Vagina (tissue), 2 donors: ENCODE results near the gene HES7. TPM values are rescaled to one million over a fixed set of nuclear protein-coding genes. Genes with fewer than 3 reads are reported as not detected.
"Not testable (repeated sequence)": the region's sequence is repeated elsewhere in the genome, so short reads cannot be mapped to it uniquely, and the experiment has no call there.

Experiments used
- DNase-seq, 2 donors: peaks; one replicate each; pipeline ENCODE4 v3.0.0-alpha.2; 2017; ENCODE audit errors: extremely low spot score in 2 of 2
- H3K27ac ChIP-seq: fragments of 200-600 bp; sonication (generic); one replicate; pipeline ENCODE4 v1.5.1; 2019
- H3K27me3 ChIP-seq: fragments of 200-600 bp; sonication (generic); one replicate; pipeline ENCODE4 v1.5.1; 2019
- H3K36me3 ChIP-seq, 2 donors: fragments of 200-600 bp; sonication (generic); one replicate each; pipeline ENCODE4 v1.5.1; 2017 to 2019
- H3K4me1 ChIP-seq: fragments of 200-600 bp; sonication (generic); one replicate; pipeline ENCODE4 v1.5.1; 2019
- H3K4me3 ChIP-seq, 2 donors: fragments of 200-600 bp; sonication (generic); 1 replicate in 1 of 2; 2 replicates in 1 of 2; pipeline ENCODE4 v1.5.1; 2016 to 2019
- H3K9me3 ChIP-seq: fragments of 200-600 bp; sonication (generic); one replicate; pipeline ENCODE4 v1.5.1; 2019
- CTCF ChIP-seq, 3 experiments: fragments of 450-650 bp in 2 of 3; fragments of 200-600 bp in 1 of 3; sonication (generic) in 1 of 3; IDR thresholded peaks; one replicate each; pipeline ENCODE4 v1.5.1; 2017 to 2019; ENCODE audit warnings: antibody characterized with exemption in 3 of 3, mild to moderate bottlenecking in 2 of 3, moderate library complexity in 2 of 3
- POLR2A ChIP-seq, 2 donors: fragments of 450-650 bp; IDR thresholded peaks; one replicate each; pipeline ENCODE4 v1.6.1; 2017; ENCODE audit warnings: antibody characterized with exemption in 2 of 2, mild to moderate bottlenecking in 2 of 2, moderate library complexity in 2 of 2
- POLR2AphosphoS5 ChIP-seq, 2 donors: sonication (generic); formaldehyde crosslinking; IDR thresholded peaks; one replicate each; pipeline ENCODE4 v1.9.0; 2017; ENCODE audit warnings: antibody characterized with exemption in 2 of 2, mild to moderate bottlenecking in 2 of 2, low read depth in 1 of 2; ENCODE audit not compliant: insufficient read depth in 1 of 2
- intact Hi-C: fragments of 100-400 bp; cut with DNase I; formaldehyde crosslinking; loops from one replicate; pipeline ENCODE4 v1.15.1; 2023
- total RNA-seq: library from RNA; depleted of rRNA; stranded (reverse); fragments of >200 nt; gene quantifications from one replicate; pipeline ENCODE4 v1.2.3, GENCODE V29; 2016

HES7 gene
- not detected for total RNA-seq

- no peak for DNase-seq
- no peak for TF ChIP-seq CTCF (IDR thresholded peaks at IDR 0.05)
- TF ChIP-seq POLR2A (IDR thresholded peaks at IDR 0.05) = no peak
- no peaks in the 10 kb centered on the region for H3K27me3 ChIP-seq
- no peaks in the 10 kb centered on the region for H3K36me3 ChIP-seq
- no peaks in the 10 kb centered on the region for H3K9me3 ChIP-seq
- H3K27ac ChIP-seq = peak within 1 kb of the TSS; percentile 98
- intact Hi-C loops = loop anchor here (5.0 kb wide), 1 partner anchor 98 kb away; no protein-coding TSS in a partner anchor
- peak within 1 kb of the TSS; percentile 50 to 76 for H3K4me3 ChIP-seq
- H3K4me1 ChIP-seq = peaks cover 64% of the 10 kb centered on the region
Measured at GRCh38 chr17:8123695-8124349, at the start of gene HES7. TSS of gene HES7 (minus strand) at chr17:8124106. CDS start at chr17:8124084, 22 bp downstream.

GRCh38 chr17:8173056-8173870 is 49.4 kb upstream of the HES7 start:
- Histone ChIP-seq H3K36me3 (no peaks in the 10 kb centered on the region), H3K4me3 (peak overlapping the region; percentile 18 to 39), H3K9me3 (no peaks in the 10 kb centered on the region), H3K27ac (peak overlapping the region; percentile 92), H3K4me1 (peaks cover 32% of the 10 kb centered on the region), H3K27me3 (no peaks in the 10 kb centered on the region)
- no peak for DNase-seq
- TF ChIP-seq CTCF (IDR thresholded peaks at IDR 0.05) (no peak), POLR2AphosphoS5 (IDR thresholded peaks at IDR 0.05; ENCODE audit: insufficient read depth in 1 of 2, low read depth in 1 of 2) (peak; percentile 60 to 98), POLR2A (IDR thresholded peaks at IDR 0.05) (peak; percentile 96 to 99)
- intact Hi-C loops = no loop called here

GRCh38 chr17:8170186-8170585 is 46.3 kb upstream of the HES7 start:
- DNase-seq, H3K36me3 ChIP-seq, intact Hi-C loops, H3K27ac ChIP-seq, H3K9me3 ChIP-seq, H3K4me3 ChIP-seq, H3K27me3 ChIP-seq: not testable (repeated sequence)
- peaks cover 14% of the 10 kb centered on the region for H3K4me1 ChIP-seq

- H3K9me3 ChIP-seq = no peaks in the 10 kb centered on the region
- no peaks in the 10 kb centered on the region for H3K36me3 ChIP-seq
- TF ChIP-seq CTCF (IDR thresholded peaks at IDR 0.05) (no peak), POLR2A (IDR thresholded peaks at IDR 0.05) (no peak), POLR2AphosphoS5 (IDR thresholded peaks at IDR 0.05; ENCODE audit: insufficient read depth in 1 of 2, low read depth in 1 of 2) (no peak)
- intact Hi-C loops = no loop called here
- no peaks in the 10 kb centered on the region for H3K27me3 ChIP-seq
- H3K27ac ChIP-seq = no peak overlapping the region
- H3K4me1 ChIP-seq = peaks cover 20% of the 10 kb centered on the region
- DNase-seq = no peak
- H3K4me3 ChIP-seq = no peak overlapping the region
Measured at GRCh38 chr17:8167526-8167925, 43.6 kb upstream of the HES7 start.

- intact Hi-C loops = no loop called here
- TF ChIP-seq POLR2A (IDR thresholded peaks at IDR 0.05) = no peak
- no peak for TF ChIP-seq POLR2AphosphoS5 (IDR thresholded peaks at IDR 0.05; ENCODE audit: insufficient read depth in 1 of 2, low read depth in 1 of 2)
- TF ChIP-seq CTCF (IDR thresholded peaks at IDR 0.05) = no peak
- H3K9me3 ChIP-seq = no peaks in the 10 kb centered on the region
- H3K27ac ChIP-seq = peak overlapping the region; percentile 55
- no peaks in the 10 kb centered on the region for H3K27me3 ChIP-seq
- H3K4me1 ChIP-seq = peaks cover 25% of the 10 kb centered on the region
- H3K4me3 ChIP-seq = no peak overlapping the region
- H3K36me3 ChIP-seq = no peaks in the 10 kb centered on the region
- no peak for DNase-seq
Measured at GRCh38 chr17:8166731-8167130, 42.8 kb upstream of the HES7 start.
